CD4-positive, alpha-beta memory T cell (primary cell): Measurements from ENCODE around the gene KRTAP3-2. TPM values are rescaled to one million over a fixed set of nuclear protein-coding genes. Genes with fewer than 3 reads are reported as not detected.

Experiments used
- CTCF ChIA-PET: fragments of 350-600 bp; sonication (Branson Sonifier 250); formaldehyde crosslinking; loops from one replicate; lab custom pipeline; 2021; ENCODE audit warnings: inconsistent platforms; ENCODE audit not compliant: partially characterized antibody; lab: Charles Lee
- POLR2A ChIA-PET: fragments of 350-600 bp; sonication (Branson Sonifier 250); formaldehyde crosslinking; loops from one replicate; lab custom pipeline; 2021; ENCODE audit not compliant: partially characterized antibody; lab: Charles Lee
- DNase-seq, 5 donors: peaks; one replicate each; pipeline versions ENCODE4 v3.0.0 to v3.0.0-alpha.2; 2020 to 2022; ENCODE audit warnings: mixed read lengths in 1 of 5
- H3K27ac ChIP-seq: one replicate; pipeline ENCODE4 v1.7.0; 2013; ENCODE audit warnings: low read depth, low read length
- H3K27me3 ChIP-seq: 2 replicates; pipeline ENCODE4 v1.7.0; 2013; ENCODE audit warnings: mild to moderate bottlenecking, low read length, moderate library complexity; ENCODE audit not compliant: insufficient read depth
- H3K36me3 ChIP-seq: 2 replicates; pipeline ENCODE4 v1.7.0; 2013; ENCODE audit warnings: mild to moderate bottlenecking, low read length, moderate library complexity; ENCODE audit not compliant: insufficient read depth
- H3K4me1 ChIP-seq: 2 replicates; pipeline ENCODE4 v1.7.0; 2013; ENCODE audit warnings: mild to moderate bottlenecking, low read length, moderate library complexity; ENCODE audit not compliant: insufficient read depth
- H3K4me3 ChIP-seq, 2 donors: one replicate each; pipeline ENCODE4 v1.7.0; 2013; ENCODE audit warnings: low read length in 2 of 2, mild to moderate bottlenecking in 1 of 2
- H3K9me3 ChIP-seq, 2 donors: one replicate each; pipeline ENCODE4 v1.7.0; 2013; ENCODE audit warnings: low read length in 2 of 2, control low read depth in 1 of 2; ENCODE audit not compliant: control insufficient read depth in 1 of 2
- H3K27ac Mint-ChIP-seq, 7 donors: one replicate each; pipeline ENCODE4 v1.8.0; 2020 to 2021; ENCODE audit warnings: mixed read lengths in 7 of 7, mild to moderate bottlenecking in 6 of 7, inconsistent platforms in 3 of 7, moderate library complexity in 3 of 7
- H3K27me3 Mint-ChIP-seq, 2 donors: one replicate each; pipeline ENCODE4 v1.8.0; 2020 to 2021; ENCODE audit warnings: mixed read lengths in 2 of 2
- H3K36me3 Mint-ChIP-seq, 2 donors: one replicate each; pipeline ENCODE4 v1.8.0; 2020 to 2021; ENCODE audit warnings: mixed read lengths in 2 of 2, inconsistent platforms in 1 of 2, mild to moderate bottlenecking in 1 of 2
- H3K4me1 Mint-ChIP-seq, 4 donors: one replicate each; pipeline ENCODE4 v1.8.0; 2020 to 2021; ENCODE audit warnings: mixed read lengths in 4 of 4, mild to moderate bottlenecking in 1 of 4
- H3K4me3 Mint-ChIP-seq, 8 donors: one replicate each; pipeline ENCODE4 v1.8.0; 2020 to 2021; ENCODE audit warnings: mixed read lengths in 8 of 8, mild to moderate bottlenecking in 7 of 8, moderate library complexity in 6 of 8, inconsistent platforms in 3 of 8
- H3K9me3 Mint-ChIP-seq, 8 donors: one replicate each; pipeline ENCODE4 v1.8.0; 2020 to 2021; ENCODE audit warnings: mixed read lengths in 8 of 8, mild to moderate bottlenecking in 5 of 8, inconsistent platforms in 3 of 8, moderate library complexity in 1 of 8
- intact Hi-C: fragments of 100-400 bp; cut with micrococcal nuclease; formaldehyde crosslinking; loops from one replicate; pipeline ENCODE4 v1.15.1; 2023
- polyA plus RNA-seq, 2 donors: library from polyadenylated mRNA; unstranded; fragments of 300-500 nt; fragmentation: Illumina TruSeq; gene quantifications; one replicate each; pipeline ENCODE4 v1.2.3, GENCODE V29; 2021
- total RNA-seq, 2 experiments: library from RNA; stranded (reverse); gene quantifications; one replicate each; pipeline ENCODE4 v1.2.3, GENCODE V29; 2021

Gene KRTAP3-2
- total and polyA plus RNA-seq, 4 experiments from 2014 or later = not detected

DNA sequence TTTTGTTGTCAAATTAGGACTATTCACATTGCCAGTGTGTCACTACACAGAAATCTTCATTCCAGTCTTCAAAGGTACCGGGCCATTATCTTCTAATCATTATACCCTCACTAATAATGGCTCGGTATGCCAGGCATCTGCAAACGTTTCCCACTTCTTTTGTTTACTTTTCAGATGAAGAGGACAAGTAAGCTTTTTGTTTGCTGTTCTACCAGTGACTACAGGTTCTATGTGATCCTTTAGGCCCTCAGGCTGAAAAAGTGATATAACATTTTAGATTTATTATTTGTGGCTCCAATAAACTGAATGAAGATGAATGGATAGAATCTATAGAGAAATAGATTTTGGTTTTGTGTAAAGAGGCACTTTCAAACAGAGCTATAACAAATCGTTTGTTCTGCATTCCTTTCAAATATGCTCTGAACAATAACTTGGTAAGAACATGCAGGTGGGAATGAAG, 9.6 kb upstream of the KRTAP3-2 start:
- H3K27ac Mint-ChIP-seq = no peak overlapping the region
- Histone ChIP-seq H3K9me3 (no peaks in the 10 kb centered on the region), H3K4me1 (no peaks in the 10 kb centered on the region), H3K27me3 (no peaks in the 10 kb centered on the region), H3K4me3 (no peak overlapping the region), H3K27ac (no peak overlapping the region), H3K36me3 (no peaks in the 10 kb centered on the region)
- no peaks in the 10 kb centered on the region for H3K9me3 Mint-ChIP-seq
- peaks cover 2 to 4% of the 10 kb centered on the region in 2 donors for H3K27me3 Mint-ChIP-seq
- ChIA-PET POLR2A (no interaction called here), CTCF (no interaction called here)
- no peak overlapping the region for H3K4me3 Mint-ChIP-seq
- DNase-seq = no peak
- no peaks in the 10 kb centered on the region for H3K36me3 Mint-ChIP-seq
- H3K4me1 Mint-ChIP-seq = no peaks in the 10 kb centered on the region
- intact Hi-C loops = no loop called here

DNA sequence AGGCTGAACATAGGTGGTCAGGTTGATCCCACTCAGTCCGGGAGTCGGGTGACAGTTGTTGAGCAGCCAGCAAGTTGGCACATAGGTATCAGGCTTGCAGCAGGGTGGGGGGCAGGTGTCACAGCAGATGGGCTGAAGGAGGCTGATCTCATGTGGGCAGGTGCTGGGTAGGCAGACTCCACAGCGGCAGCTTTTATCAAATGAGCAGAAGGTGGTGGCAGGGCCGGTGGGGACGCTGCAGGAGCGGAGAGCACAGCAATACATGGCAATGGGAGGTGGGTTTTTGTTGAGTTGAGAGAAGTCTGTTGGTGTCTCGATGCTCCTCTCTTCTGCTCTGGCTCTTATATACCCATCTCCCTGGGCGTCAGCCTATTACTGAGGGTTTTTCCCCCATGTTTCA, 9.1 kb upstream of the KRTAP3-2 start, which contains the start of gene KRTAP3-1:
TSS of gene KRTAP3-1 (minus strand) at position 318 of the 400 bp plus-strand sequence. CDS start at position 264, 54 bp downstream.
- Histone ChIP-seq H3K4me3 (no peak within 1 kb of the TSS), H3K27ac (no peak within 1 kb of the TSS), H3K4me1 (no peaks in the 10 kb centered on the region), H3K27me3 (no peaks in the 10 kb centered on the region), H3K36me3 (no peaks in the 10 kb centered on the region), H3K9me3 (no peaks in the 10 kb centered on the region)
- Mint-ChIP-seq H3K27me3 (peaks cover 5 to 6% of the 10 kb centered on the region in 2 donors), H3K4me1 (no peaks in the 10 kb centered on the region), H3K9me3 (no peaks in the 10 kb centered on the region), H3K27ac (no peak within 1 kb of the TSS), H3K4me3 (no peak within 1 kb of the TSS), H3K36me3 (no peaks in the 10 kb centered on the region)
- intact Hi-C loops = no loop called here
- CTCF ChIA-PET = no interaction called here
- DNase-seq = no peak
- POLR2A ChIA-PET = no interaction called here

DNA sequence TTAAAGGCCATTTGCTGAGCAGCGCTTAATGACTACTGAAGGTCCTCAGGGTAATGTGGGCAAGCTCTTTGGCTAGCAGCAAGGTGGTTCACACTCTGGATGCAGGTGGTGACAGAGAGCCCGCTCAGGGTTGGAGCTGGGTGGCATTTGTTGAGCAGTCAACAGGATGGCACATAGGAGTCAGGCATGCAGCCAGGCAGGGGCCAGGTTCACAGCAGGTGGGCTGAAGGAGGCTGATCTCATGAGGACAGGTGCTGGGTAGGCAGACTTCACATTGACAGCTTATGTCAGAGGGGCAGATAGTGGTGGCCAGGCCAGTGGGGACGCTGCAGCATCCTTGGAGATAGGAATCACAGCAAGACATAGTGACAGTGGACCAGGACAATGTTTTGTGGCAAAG, 4.7 kb upstream of the KRTAP3-2 start:
- H3K9me3 Mint-ChIP-seq = no peaks in the 10 kb centered on the region

DNA sequence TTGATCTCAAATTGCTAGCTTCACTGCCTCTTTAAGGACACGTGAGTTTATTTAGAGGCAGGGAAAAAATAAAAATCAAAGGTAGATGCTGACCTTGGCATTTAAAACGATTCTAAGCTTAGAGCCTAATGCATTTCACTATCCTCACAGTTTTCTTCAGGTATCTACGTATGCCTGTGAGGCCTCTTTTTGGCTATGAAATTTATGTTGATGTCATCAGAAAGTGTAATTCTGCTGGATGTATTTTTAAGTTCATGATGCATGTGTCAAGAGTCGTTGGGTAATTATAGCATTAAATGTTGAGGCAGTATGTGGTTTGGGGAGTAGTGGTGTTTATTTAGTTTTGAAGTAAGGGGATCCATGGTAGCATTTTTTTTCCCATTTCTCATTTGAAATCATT, 4.2 kb upstream of the KRTAP3-2 start:
- Mint-ChIP-seq H3K27me3 (peaks cover 23% of the 10 kb centered on the region in 2 donors), H3K9me3 (no peaks in the 10 kb centered on the region), H3K36me3 (no peaks in the 10 kb centered on the region), H3K27ac (no peak overlapping the region), H3K4me3 (no peak overlapping the region), H3K4me1 (no peaks in the 10 kb centered on the region)
- H3K27me3 ChIP-seq = no peaks in the 10 kb centered on the region
- POLR2A ChIA-PET = no interaction called here
- CTCF ChIA-PET = no interaction called here
- H3K4me3 ChIP-seq = no peak overlapping the region
- no peaks in the 10 kb centered on the region for H3K36me3 ChIP-seq
- intact Hi-C loops = no loop called here
- H3K4me1 ChIP-seq = no peaks in the 10 kb centered on the region
- H3K9me3 ChIP-seq = no peaks in the 10 kb centered on the region
- H3K27ac ChIP-seq = no peak overlapping the region
- DNase-seq = no peak

More for the DNA sequence above, 4.7 kb upstream of the KRTAP3-2 start:
- no peak overlapping the region for H3K27ac ChIP-seq
- CTCF ChIA-PET = no interaction called here
- no peak for DNase-seq
- no peaks in the 10 kb centered on the region for H3K9me3 ChIP-seq
- H3K27me3 Mint-ChIP-seq = peaks cover 18 to 19% of the 10 kb centered on the region in 2 donors
- no peaks in the 10 kb centered on the region for H3K27me3 ChIP-seq
- H3K4me3 ChIP-seq = no peak overlapping the region
- no peaks in the 10 kb centered on the region for H3K36me3 Mint-ChIP-seq
- H3K4me3 Mint-ChIP-seq = no peak overlapping the region
- no peaks in the 10 kb centered on the region for H3K4me1 ChIP-seq
- no peaks in the 10 kb centered on the region for H3K36me3 ChIP-seq
- H3K27ac Mint-ChIP-seq = no peak overlapping the region
- no peaks in the 10 kb centered on the region for H3K4me1 Mint-ChIP-seq
- intact Hi-C loops = no loop called here
- POLR2A ChIA-PET = no interaction called here

DNA sequence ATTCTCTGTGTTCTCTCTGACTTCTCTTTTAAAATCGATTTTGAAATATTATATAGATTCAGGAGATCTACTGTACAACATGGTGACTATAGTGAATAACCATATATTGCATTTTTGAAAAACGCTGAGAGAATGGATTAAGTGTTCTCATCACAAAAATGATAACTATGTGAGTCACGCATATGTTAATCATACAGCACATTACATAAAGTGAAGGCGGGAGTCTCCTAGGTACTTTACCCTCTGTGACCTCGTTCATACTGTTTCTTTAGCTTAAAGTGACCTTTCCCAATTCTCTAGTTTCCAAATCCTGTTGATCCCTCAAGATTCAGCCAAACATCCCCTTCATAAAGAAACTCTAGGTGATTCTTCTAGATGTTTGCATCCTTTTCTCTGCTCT, 3.1 kb upstream of the KRTAP3-2 start:
- DNase-seq = no peak
- H3K27ac ChIP-seq = no peak overlapping the region
- ChIA-PET POLR2A (no interaction called here), CTCF (no interaction called here)
- Mint-ChIP-seq H3K9me3 (no peaks in the 10 kb centered on the region), H3K4me3 (no peak overlapping the region), H3K4me1 (no peaks in the 10 kb centered on the region), H3K36me3 (no peaks in the 10 kb centered on the region), H3K27ac (no peak overlapping the region), H3K27me3 (peaks cover 23 to 25% of the 10 kb centered on the region in 2 donors)
- intact Hi-C loops = no loop called here
- no peaks in the 10 kb centered on the region for H3K36me3 ChIP-seq
- H3K4me1 ChIP-seq = no peaks in the 10 kb centered on the region
- H3K9me3 ChIP-seq = no peaks in the 10 kb centered on the region
- H3K27me3 ChIP-seq = no peaks in the 10 kb centered on the region
- H3K4me3 ChIP-seq = no peak overlapping the region

DNA sequence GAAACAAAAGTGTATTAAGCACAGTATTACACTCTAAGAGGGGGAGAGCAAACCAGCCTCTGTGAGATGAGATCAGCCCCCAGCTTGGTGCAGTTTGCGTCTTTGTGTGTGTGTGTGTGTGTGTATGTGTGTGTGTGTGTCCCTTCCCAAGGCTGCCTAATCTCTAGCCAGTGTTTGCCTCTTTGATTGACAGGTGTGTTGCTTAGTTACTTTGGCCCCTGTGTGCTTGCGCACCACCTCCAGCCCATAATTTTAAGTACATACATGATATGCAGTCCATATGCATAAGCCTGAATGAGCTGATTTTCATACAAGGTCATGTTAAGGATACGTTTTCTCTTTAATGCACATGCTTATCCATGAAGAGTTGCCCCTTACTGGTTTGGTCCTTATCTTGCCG, 2.1 kb upstream of the KRTAP3-2 start:
- Mint-ChIP-seq H3K36me3 (no peaks in the 10 kb centered on the region), H3K4me1 (no peaks in the 10 kb centered on the region), H3K9me3 (no peaks in the 10 kb centered on the region), H3K27me3 (peaks cover 32 to 33% of the 10 kb centered on the region in 2 donors), H3K4me3 (no peak overlapping the region), H3K27ac (no peak overlapping the region)
- DNase-seq = no peak
- no peaks in the 10 kb centered on the region for H3K4me1 ChIP-seq
- intact Hi-C loops = no loop called here
- H3K27me3 ChIP-seq = no peaks in the 10 kb centered on the region
- no peaks in the 10 kb centered on the region for H3K36me3 ChIP-seq
- no peak overlapping the region for H3K27ac ChIP-seq
- no peak overlapping the region for H3K4me3 ChIP-seq
- ChIA-PET POLR2A (no interaction called here), CTCF (no interaction called here)
- no peaks in the 10 kb centered on the region for H3K9me3 ChIP-seq

DNA sequence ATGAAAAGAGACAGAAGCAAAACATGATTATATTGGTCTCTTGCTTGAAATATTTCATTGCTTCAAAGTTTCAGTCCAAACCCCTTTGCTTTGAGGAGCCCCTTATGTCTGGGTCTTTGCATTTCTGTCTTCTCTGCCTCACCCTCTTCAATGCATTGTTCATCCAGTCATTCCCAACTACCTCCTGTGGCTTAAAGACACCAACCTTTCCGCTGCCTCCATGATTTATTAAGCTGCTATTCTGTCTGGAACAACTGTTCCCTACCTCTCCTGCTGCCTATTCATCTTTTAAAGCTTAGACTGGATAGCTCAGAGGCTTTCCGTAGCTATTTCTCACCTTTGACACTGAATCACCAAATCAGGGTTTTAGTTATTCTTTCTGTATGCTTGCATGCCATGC, 2.3 kb downstream of the KRTAP3-2 start:
- Mint-ChIP-seq H3K36me3 (no peaks in the 10 kb centered on the region), H3K4me3 (no peak overlapping the region), H3K27ac (no peak overlapping the region), H3K9me3 (peaks cover 0 to 2% (median 0%) of the 10 kb centered on the region in 8 donors), H3K27me3 (peaks cover 42 to 44% of the 10 kb centered on the region in 2 donors), H3K4me1 (peaks cover 0 to 1% (median 0%) of the 10 kb centered on the region in 4 donors)
- intact Hi-C loops = no loop called here
- no peaks in the 10 kb centered on the region for H3K9me3 ChIP-seq
- peaks cover 4% of the 10 kb centered on the region for H3K27me3 ChIP-seq
- H3K36me3 ChIP-seq = no peaks in the 10 kb centered on the region
- no peaks in the 10 kb centered on the region for H3K4me1 ChIP-seq
- no peak for DNase-seq
- H3K4me3 ChIP-seq = no peak overlapping the region
- H3K27ac ChIP-seq = no peak overlapping the region
- ChIA-PET CTCF (interaction anchor here (0.6 to 1.2 kb wide), 2 partner anchors 25 to 34 kb away, joined by 3 to 4 read pairs; no protein-coding TSS in a partner anchor), POLR2A (no interaction called here)
